Measurements from ENCODE around the gene AP2B1. TPM values are rescaled to one million over a fixed set of nuclear protein-coding genes. Genes with fewer than 3 reads are reported as not detected.

Gene AP2B1
- total RNA-seq, 1 donor from 2014 or later: 156 TPM

DNA sequence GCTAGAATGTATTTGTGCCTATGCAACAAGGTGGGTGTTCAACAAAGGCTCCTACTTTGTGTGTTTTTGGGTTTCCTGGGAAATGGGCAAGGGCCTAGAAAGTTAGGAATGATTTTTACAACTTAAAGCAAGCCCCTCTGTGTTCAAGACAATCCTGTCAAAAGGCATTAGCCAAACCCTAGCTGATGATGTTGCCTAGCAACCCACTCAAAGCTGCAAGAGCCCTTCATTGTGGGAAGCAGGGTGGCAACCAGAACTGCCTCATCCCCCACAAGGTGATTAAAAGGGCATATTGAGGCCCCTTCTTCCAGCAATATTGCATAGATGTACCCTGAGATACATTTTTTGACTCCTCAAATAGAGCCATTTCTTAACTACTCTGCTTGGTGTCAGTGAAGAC is 128.3 kb downstream of the AP2B1 start:
- DNase-seq (ENCODE audit: low spot score): no peak
- Mint-ChIP-seq H3K36me3 (ENCODE audit: low read depth) (peaks cover 29% of the 10 kb centered on the region), H3K27ac (no peak overlapping the region), H3K4me3 (no peak overlapping the region), H3K4me1 (ENCODE audit: low read depth) (no peaks in the 10 kb centered on the region), H3K9me3 (no peaks in the 10 kb centered on the region), H3K27me3 (ENCODE audit: insufficient read depth) (no peaks in the 10 kb centered on the region)
- intact Hi-C loops (cut with micrococcal nuclease): no loop called here

DNA sequence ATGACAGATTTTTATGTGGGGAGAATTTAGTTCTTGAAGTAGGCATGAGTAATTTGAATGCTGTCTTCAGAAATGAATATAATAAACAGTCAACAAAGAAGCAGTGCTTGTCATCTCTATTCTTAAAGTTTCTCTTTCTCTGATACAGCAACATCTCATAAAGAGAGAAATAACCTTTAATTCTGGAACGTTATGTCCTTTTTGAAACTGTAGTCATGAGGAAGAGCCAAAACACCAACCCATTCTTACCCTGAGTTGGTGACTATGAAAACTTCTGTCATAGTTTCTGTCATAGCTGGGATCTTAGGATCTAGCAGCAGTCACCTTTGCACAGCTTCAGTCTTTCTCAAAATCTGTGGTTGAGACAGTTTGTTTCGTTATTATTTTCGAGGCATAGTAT is 129.1 kb downstream of the AP2B1 start:
- H3K27ac Mint-ChIP-seq: no peak overlapping the region
- intact Hi-C loops (cut with micrococcal nuclease): no loop called here
- H3K4me3 Mint-ChIP-seq: no peak overlapping the region
- no peak for DNase-seq (ENCODE audit: low spot score)
- H3K36me3 Mint-ChIP-seq (ENCODE audit: low read depth): peaks cover 30% of the 10 kb centered on the region
- H3K27me3 Mint-ChIP-seq (ENCODE audit: insufficient read depth): no peaks in the 10 kb centered on the region
- H3K9me3 Mint-ChIP-seq: no peaks in the 10 kb centered on the region
- H3K4me1 Mint-ChIP-seq (ENCODE audit: low read depth): no peaks in the 10 kb centered on the region

DNA sequence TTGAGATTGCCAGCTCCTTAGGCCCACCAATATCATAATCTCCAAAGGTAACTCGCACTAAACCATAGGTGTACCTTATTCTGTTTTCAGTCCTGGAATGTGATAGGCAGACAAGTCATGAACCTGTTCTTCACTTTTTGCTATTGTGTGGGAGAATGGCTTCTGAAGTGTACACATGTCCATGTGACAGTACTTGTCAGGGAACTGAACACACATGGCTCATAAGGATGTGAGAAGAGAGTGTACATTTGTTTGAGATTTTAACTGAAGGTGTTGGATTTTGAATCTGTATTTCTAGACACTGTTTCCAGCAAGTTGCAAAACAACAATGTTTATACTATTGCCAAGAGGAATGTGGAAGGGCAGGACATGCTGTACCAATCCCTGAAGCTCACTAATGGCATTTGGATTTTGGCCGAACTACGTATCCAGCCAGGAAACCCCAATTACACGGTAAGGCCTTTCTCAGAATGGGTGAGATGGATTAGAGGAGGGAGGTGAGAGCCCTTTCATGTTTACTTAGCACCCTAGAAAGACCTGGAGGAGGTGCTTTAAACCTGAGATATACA is 129.9 kb downstream of the AP2B1 start:
- Mint-ChIP-seq H3K36me3 (ENCODE audit: low read depth) (peaks cover 28% of the 10 kb centered on the region), H3K4me1 (ENCODE audit: low read depth) (no peaks in the 10 kb centered on the region), H3K27ac (no peak overlapping the region), H3K4me3 (no peak overlapping the region), H3K9me3 (no peaks in the 10 kb centered on the region), H3K27me3 (ENCODE audit: insufficient read depth) (no peaks in the 10 kb centered on the region)
- intact Hi-C loops (cut with micrococcal nuclease): no loop called here
- no peak for DNase-seq (ENCODE audit: low spot score)

DNA sequence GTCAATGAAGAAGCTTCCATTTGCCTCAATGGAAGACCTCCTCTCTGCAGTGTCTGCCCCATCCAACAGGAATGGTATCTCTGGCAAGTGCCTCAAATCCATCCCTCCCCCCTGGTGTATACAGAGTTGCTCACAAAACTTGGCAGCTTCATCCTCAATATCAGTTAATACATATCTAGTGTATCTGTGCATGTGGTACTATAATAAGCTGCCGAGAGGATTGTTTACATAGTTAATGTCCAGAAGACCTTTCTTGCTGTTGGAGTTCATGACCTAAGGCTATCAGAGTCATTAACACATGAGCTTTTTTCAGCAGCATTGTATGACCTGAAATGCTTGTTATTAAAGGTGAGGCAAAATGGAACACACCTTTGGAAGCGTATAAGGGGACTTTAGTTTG is 130.4 kb downstream of the AP2B1 start:
- Mint-ChIP-seq H3K4me1 (ENCODE audit: low read depth) (no peaks in the 10 kb centered on the region), H3K36me3 (ENCODE audit: low read depth) (peaks cover 28% of the 10 kb centered on the region), H3K4me3 (no peak overlapping the region), H3K27me3 (ENCODE audit: insufficient read depth) (no peaks in the 10 kb centered on the region), H3K9me3 (no peaks in the 10 kb centered on the region), H3K27ac (no peak overlapping the region)
- intact Hi-C loops (cut with micrococcal nuclease): no loop called here
- DNase-seq (ENCODE audit: low spot score): no peak

DNA sequence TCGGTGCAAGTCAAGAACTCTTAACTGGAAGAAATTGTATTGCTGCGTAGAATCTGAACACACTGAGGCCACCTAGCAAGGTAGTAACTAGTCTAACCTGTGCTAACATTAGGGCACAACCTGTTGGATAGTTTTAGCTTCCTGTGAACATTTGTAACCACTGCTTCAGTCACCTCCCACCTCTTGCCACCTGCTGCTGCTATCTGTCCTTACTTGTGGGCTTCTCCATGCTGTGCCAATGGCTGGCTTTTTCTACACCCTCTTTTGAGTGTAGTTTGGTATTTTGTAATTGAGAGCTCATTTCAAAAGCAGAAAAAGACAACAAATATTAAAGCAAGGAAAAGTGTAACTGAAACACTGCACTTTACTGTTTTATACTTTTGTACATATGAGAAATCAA is 136.6 kb downstream of the AP2B1 start:
- Mint-ChIP-seq H3K4me3 (no peak overlapping the region), H3K27me3 (ENCODE audit: insufficient read depth) (no peaks in the 10 kb centered on the region), H3K9me3 (no peaks in the 10 kb centered on the region), H3K36me3 (ENCODE audit: low read depth) (peaks cover 42% of the 10 kb centered on the region), H3K27ac (no peak overlapping the region), H3K4me1 (ENCODE audit: low read depth) (no peaks in the 10 kb centered on the region)
- DNase-seq (ENCODE audit: low spot score): no peak
- intact Hi-C loops (cut with micrococcal nuclease): no loop called here

DNA sequence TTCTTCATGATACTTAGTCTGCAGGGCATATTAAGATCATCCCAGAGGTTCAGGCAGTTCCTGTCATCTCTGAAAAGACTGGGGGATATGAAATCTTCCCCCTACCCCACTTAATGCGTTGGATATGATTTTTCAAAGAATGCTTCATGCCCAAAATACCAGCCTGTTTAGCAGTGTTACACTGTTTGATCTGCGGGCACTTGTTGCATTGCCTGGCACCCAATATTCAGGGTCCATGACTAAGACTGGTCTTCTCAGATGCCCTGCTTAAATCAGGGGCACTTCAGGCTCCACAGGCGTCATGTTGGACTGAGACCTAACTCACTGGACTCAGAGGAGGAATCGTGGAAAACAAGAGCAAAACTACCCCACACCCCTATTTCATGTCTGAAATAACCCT is 137.9 kb downstream of the AP2B1 start:
- Mint-ChIP-seq H3K4me3 (no peak overlapping the region), H3K4me1 (ENCODE audit: low read depth) (no peaks in the 10 kb centered on the region), H3K27me3 (ENCODE audit: insufficient read depth) (no peaks in the 10 kb centered on the region), H3K36me3 (ENCODE audit: low read depth) (peaks cover 38% of the 10 kb centered on the region), H3K9me3 (no peaks in the 10 kb centered on the region), H3K27ac (no peak overlapping the region)
- DNase-seq (ENCODE audit: low spot score): no peak
- intact Hi-C loops (cut with micrococcal nuclease): no loop called here

DNA sequence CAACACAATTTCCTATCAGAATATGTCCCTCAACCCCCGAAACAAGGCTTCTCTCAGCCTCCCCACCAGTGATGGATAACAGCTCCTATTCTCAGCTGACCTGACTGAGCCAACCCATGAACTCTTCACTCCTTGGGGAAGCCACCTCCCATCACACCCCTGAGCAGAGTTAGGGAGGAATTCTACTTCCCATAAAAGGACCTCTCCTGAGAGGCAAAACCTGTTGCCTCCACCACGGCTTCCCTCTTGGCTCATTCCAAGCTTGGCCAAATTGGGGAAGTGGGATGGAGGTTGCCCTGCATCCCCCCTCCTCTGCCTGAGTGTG is 138.6 kb downstream of the AP2B1 start:
- Mint-ChIP-seq H3K27me3 (ENCODE audit: insufficient read depth) (peaks cover 2% of the 10 kb centered on the region), H3K27ac (no peak overlapping the region), H3K9me3 (no peaks in the 10 kb centered on the region), H3K4me3 (no peak overlapping the region), H3K4me1 (ENCODE audit: low read depth) (peaks cover 5% of the 10 kb centered on the region), H3K36me3 (ENCODE audit: low read depth) (peaks cover 35% of the 10 kb centered on the region)
- intact Hi-C loops (cut with micrococcal nuclease): no loop called here
- DNase-seq (ENCODE audit: low spot score): no peak

DNA sequence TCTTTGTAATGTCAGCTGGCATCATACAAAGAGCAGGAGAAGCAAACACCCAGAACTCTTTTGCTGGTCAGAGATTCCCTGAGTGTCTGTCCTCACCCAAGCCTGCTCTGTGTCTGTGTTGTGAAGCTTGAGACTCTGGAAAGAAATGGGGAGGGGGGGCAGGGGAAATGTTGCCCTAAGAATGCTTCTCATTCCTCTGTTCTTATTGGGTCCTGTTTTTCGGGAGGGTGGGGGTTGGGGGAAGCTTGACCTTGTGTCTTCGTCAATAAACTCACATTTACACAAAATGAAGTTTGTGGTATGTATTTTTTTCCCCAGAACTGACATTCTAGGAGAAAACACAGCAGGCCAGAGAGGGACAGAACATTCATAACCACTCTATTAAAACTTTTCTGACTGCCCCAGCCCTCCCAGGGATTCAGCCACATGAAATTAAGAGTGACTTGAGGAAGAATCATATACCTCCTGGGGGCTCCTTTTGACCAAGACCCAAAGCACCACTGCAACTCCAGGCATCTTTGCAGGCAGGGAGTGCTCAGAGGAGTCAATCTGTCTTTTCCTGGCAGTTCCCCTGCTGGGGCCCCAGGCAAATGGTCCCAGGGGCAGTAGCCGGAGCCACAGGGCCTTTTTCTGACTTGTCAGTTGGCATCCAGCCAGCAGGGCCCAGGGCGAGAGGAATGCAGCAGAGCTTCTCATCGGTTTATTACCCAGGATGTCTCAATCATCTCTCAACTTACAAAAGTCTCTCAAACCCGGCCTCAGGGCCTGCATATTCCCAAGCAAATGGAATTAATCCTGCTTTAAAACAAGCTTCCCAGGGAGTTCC is 139.2 kb downstream of the AP2B1 start:
- Mint-ChIP-seq H3K9me3 (no peaks in the 10 kb centered on the region), H3K4me1 (ENCODE audit: low read depth) (peaks cover 11% of the 10 kb centered on the region), H3K36me3 (ENCODE audit: low read depth) (peaks cover 37% of the 10 kb centered on the region), H3K4me3 (no peak overlapping the region), H3K27me3 (ENCODE audit: insufficient read depth) (peaks cover 7% of the 10 kb centered on the region), H3K27ac (no peak overlapping the region)
- DNase-seq (ENCODE audit: low spot score): no peak
- intact Hi-C loops (cut with micrococcal nuclease): no loop called here

DNA sequence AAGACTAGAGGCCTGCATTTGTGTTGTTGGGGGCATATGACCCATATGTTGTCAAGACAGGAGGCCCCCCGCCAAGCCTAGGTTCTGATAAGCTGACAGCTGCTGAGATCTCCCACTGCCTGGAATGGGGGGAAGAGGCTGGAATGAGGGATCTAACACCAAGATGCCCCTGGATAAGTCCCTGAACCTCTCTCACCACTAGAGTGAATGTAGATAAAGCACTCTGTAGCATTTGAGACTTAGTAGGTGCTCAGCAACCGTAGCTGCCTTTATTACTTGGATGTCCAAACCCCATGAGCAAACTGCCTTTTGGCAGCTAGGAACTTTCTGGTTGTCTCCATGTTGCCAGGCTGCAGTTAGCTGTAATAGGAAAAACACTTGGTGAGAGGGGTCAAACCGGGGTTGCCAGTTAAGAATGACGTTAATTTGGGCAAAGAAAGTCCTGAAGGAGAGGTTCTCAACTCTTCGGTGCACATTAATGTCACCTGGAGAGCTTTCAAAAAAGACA is 139.9 kb downstream of the AP2B1 start:
- intact Hi-C loops (cut with micrococcal nuclease): no loop called here
- peaks cover 37% of the 10 kb centered on the region for H3K36me3 Mint-ChIP-seq (ENCODE audit: low read depth)
- no peaks in the 10 kb centered on the region for H3K9me3 Mint-ChIP-seq
- no peak overlapping the region for H3K4me3 Mint-ChIP-seq
- no peak for DNase-seq (ENCODE audit: low spot score)
- peaks cover 7% of the 10 kb centered on the region for H3K27me3 Mint-ChIP-seq (ENCODE audit: insufficient read depth)
- no peak overlapping the region for H3K27ac Mint-ChIP-seq
- H3K4me1 Mint-ChIP-seq (ENCODE audit: low read depth): peaks cover 11% of the 10 kb centered on the region

DNA sequence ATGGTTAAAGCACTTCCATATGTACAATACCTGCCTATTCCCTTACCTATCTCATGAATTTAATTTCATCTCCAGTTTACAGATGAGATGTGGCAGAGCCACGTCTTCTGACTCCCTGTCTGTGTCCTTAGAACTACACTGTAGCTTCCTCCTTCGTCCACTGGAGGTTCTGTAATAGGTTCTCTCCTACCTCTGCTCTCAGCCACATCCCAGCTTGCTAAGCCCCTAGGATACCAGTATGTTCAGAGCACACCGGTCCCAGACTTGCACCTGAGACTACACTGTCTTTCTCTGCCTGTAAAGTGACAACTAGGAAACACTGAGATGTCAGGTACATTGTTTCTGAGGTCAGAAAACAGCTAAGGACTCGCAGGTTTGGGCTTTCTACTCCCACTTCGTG is 140.5 kb downstream of the AP2B1 start:
- H3K36me3 Mint-ChIP-seq (ENCODE audit: low read depth): peaks cover 37% of the 10 kb centered on the region

DNA sequence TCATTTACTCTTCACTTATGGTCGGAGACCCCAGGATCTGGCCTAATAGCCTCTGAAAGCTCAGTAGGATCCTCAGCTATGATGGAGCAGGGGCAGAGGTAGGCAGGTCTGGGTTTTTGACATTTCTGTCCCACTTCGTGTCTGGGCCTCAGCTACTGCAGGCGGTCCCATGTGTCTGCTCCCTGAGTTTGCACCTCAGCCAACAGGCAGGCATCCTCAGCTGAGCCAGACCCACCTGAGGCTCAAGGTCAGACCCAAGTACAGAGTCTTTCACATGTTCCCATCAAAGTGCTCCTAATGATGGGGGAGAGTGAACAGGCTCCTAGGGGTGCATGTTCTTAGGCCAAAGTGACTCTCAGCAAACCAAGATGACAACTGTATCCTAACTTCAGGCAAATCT is 141.4 kb downstream of the AP2B1 start:
- DNase-seq (ENCODE audit: low spot score): no peak
- Mint-ChIP-seq H3K36me3 (ENCODE audit: low read depth) (peaks cover 34% of the 10 kb centered on the region), H3K27me3 (ENCODE audit: insufficient read depth) (peaks cover 18% of the 10 kb centered on the region), H3K27ac (no peak overlapping the region), H3K4me3 (no peak overlapping the region), H3K9me3 (no peaks in the 10 kb centered on the region), H3K4me1 (ENCODE audit: low read depth) (peaks cover 11% of the 10 kb centered on the region)
- intact Hi-C loops (cut with micrococcal nuclease): no loop called here

More for the DNA sequence above, 140.5 kb downstream of the AP2B1 start:
- Mint-ChIP-seq H3K4me1 (ENCODE audit: low read depth) (peaks cover 11% of the 10 kb centered on the region), H3K9me3 (no peaks in the 10 kb centered on the region), H3K27me3 (ENCODE audit: insufficient read depth) (peaks cover 13% of the 10 kb centered on the region), H3K4me3 (no peak overlapping the region), H3K27ac (no peak overlapping the region)
- DNase-seq (ENCODE audit: low spot score): no peak
- intact Hi-C loops (cut with micrococcal nuclease): no loop called here

DNA sequence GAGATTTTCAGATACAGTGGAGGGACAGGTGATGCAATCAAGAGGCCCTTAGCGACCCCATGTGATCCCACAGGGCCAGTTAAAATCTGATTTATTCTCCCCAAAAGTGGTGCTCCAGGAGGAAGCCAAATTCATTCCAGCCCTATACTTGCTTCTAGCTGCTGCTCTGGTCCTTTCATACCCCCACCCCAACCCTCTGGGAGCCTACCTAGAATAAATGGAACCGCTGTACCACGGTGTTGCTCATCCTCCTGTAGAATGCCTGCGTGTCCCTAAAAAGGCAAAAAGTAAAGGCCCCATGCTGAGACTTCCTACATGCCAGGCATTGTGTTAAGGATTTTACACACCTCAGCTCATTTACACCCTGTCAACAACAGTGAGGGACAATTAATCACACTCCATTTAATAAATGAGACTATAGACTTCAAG is 142.3 kb downstream of the AP2B1 start:
- DNase-seq (ENCODE audit: low spot score): no peak
- peaks cover 20% of the 10 kb centered on the region for H3K27me3 Mint-ChIP-seq (ENCODE audit: insufficient read depth)
- H3K27ac Mint-ChIP-seq: no peak overlapping the region
- no peaks in the 10 kb centered on the region for H3K9me3 Mint-ChIP-seq
- peaks cover 27% of the 10 kb centered on the region for H3K36me3 Mint-ChIP-seq (ENCODE audit: low read depth)
- no peak overlapping the region for H3K4me3 Mint-ChIP-seq
- intact Hi-C loops (cut with micrococcal nuclease): no loop called here
- peaks cover 11% of the 10 kb centered on the region for H3K4me1 Mint-ChIP-seq (ENCODE audit: low read depth)

DNA sequence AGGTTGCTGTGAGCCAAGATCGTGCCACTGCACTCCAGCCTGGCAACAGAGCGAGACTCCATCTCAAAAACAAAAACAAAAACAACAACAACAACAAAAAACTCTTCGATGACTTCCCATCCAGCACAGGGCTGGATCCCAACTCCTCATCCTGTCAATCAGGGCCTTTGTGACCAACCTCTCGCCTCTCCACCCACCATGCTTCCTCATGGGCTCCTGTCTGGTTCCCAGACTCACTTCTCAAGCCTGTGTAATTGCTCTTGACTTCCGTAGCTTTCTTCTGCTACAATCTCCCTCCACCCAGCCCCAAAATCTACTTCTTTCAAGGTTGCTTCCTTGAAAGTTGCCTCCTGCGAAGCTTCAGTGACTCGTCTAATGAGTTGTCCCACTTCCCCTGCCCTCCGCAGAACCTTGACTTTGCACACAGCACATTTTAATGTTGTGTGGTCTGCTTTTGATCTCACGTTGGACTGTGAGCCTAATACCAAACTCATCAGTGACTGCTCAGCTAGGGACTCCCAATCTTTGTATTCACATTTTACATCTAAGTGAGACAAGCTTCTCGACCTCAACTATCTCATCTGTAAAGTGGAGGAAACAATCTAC is 143.4 kb downstream of the AP2B1 start:
- H3K27me3 Mint-ChIP-seq (ENCODE audit: insufficient read depth): peaks cover 20% of the 10 kb centered on the region
- DNase-seq (ENCODE audit: low spot score): no peak
- peak overlapping the region; percentile 43 for H3K4me3 Mint-ChIP-seq
- no peak overlapping the region for H3K27ac Mint-ChIP-seq
- no peaks in the 10 kb centered on the region for H3K9me3 Mint-ChIP-seq
- intact Hi-C loops (cut with micrococcal nuclease): no loop called here
- peaks cover 17% of the 10 kb centered on the region for H3K36me3 Mint-ChIP-seq (ENCODE audit: low read depth)
- H3K4me1 Mint-ChIP-seq (ENCODE audit: low read depth): peaks cover 11% of the 10 kb centered on the region

Measured in activated T-helper 1 cell treated with anti-CD3 and anti-CD28 coated beads, Interleukin-12 subunit alpha, Interleukin-12 subunit beta, Interleukin-2, Interleukin-4 antibody, amounts not matched to agents 30 ng/mL and 10 ng/mL and 1 ng/mL, durations not matched to agents 14 hours and 24 hours and 36 hours (primary cell).